Middle frontal gyrus (tissue), 1 donor: ENCODE measurements around the gene CDX2.
"Not testable (repeated sequence)": the region's sequence is repeated elsewhere in the genome, so short reads cannot be mapped to it uniquely, and the experiment has no call there.

ENCODE experiments used
- DNase-seq: peaks from one replicate; pipeline ENCODE4 v3.0.0-alpha.2; 2015; ENCODE audit warnings: low spot score; ENCODE audit errors: extremely low spot score

Gene CDX2

GRCh38 chr13:27965740-27966640 is 3.1 kb downstream of the CDX2 start:
- DNase-seq = no peak

DNA sequence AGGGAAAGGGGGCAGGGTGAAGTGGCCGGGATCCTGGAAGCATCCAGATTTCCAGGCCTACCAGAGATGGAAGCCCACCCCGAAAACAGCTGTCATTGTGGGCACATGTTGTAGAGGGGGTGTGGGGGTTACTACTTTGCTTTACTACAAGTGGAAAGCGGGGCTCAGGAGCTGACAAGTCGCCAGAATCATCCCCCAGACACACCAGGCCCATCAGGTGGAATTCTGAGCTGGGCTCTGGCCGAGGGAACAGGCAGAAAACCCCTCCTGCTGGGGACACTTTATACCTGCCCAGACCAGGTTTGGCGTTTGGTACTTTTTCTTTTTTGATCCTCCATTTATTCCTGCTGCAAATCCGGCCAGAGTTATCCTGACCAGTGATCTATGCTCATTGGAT is 3.8 kb downstream of the CDX2 start:
- DNase-seq = no peak

DNA sequence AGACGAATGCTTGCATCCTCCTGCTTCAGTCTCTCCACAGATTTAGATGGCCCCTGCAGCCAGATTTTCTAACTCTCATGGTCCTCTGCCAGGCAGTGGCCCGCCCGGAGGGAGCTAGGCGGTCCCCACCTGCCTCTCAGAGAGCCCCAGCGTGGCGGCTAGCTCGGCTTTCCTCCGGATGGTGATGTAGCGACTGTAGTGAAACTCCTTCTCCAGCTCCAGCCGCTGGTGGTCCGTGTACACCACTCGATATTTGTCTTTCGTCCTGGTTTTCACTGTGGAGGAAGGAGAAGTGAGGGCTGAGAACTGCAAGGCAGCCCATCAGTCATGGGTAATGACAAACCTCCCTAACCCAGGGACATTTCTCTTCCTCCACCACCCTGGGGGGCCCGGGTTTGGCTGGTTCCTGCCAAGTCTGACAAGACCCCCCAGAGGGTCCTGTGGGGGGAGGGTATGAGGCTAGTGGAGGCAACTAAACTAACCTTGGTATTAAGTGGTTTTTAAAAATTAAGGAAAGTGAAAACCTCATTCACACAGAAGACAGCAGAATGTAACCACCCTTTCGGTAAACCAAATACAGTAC is 4.3 kb downstream of the CDX2 start:
- no peak for DNase-seq

GRCh38 chr13:27964206-27964605 is 4.9 kb downstream of the CDX2 start:
- DNase-seq = not testable (repeated sequence)

DNA sequence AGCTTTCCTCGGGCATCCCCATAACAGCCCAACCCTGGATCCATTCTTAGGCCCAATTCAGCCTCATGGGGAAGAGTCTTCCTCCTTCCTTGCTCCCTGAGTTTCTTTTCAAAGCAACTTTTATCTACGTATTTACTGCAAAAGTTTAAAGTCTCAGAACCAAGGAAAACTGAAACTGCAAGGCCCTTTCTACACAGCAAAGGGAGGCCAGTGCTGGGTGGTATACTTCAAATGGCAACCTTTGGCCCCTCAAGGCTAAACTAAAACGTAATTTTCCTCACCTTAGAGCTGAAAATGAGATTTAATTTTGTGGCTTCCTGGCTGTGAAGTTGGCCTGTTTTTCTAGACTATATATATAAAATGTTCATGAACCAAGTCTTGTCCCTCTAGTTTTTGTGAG is 5.6 kb downstream of the CDX2 start:
- DNase-seq = no peak

DNA sequence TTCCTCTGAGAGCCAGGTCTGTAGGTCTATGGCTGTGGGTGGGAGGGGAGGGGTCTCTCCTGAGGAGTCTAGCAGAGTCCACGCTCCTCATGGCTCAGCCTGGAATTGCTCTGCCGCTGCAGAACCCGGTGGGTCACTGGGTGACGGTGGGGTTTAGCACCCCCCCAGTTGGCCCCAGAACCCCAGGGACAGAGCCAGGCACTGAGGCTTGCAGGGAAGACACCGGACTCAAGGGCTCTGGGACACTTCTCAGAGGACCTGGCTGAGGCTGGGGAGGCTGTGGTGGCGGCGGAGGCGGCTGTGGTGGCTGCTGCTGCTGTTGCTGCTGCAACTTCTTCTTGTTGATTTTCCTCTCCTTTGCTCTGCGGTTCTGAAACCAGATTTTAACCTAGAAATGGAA is 6.1 kb downstream of the CDX2 start:
- DNase-seq = no peak

GRCh38 chr13:27962128-27962841 is 6.8 kb downstream of the CDX2 start:
- DNase-seq = no peak

DNA sequence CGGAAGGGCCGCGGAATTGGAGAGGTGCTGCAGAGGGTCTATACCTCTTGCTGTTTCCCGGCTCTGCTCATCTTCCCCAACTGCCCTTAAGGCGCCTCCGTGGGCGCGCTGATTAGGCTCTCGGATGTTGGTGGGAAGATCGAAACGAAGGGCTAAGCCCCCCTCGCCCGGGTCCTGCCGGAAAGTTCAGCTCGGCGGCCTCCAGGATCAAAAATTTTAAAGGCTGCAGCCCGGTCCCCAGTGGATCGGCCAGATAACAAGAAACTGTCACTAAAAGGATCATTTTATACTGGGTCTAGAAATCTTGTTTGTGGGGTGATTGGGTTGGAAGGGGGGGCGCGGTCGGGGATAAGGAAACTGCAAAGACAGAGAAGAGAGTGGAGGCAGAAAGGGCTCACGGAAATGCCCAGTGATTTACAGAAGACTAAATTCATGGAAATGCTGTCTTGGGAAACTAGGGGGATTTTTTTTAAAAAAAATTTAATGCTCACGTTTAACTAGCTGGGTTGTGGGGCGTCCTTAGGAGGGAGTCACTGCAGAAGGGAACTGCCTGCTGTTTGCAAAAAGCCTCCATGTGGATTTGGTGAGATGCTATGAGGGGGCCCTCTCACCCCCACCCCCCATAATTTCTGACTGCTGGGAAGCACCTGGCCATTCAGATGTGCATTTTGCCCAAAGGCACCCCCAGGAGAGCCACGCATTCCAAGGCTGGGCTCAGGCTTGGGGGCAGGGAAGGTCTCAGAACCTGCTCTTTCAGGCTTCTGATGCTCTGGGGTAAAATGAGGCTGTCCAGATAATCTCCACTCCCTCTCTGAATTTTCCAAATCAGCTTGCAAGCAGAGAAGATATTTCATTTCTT is 7.7 kb downstream of the CDX2 start:
- no peak for DNase-seq

DNA sequence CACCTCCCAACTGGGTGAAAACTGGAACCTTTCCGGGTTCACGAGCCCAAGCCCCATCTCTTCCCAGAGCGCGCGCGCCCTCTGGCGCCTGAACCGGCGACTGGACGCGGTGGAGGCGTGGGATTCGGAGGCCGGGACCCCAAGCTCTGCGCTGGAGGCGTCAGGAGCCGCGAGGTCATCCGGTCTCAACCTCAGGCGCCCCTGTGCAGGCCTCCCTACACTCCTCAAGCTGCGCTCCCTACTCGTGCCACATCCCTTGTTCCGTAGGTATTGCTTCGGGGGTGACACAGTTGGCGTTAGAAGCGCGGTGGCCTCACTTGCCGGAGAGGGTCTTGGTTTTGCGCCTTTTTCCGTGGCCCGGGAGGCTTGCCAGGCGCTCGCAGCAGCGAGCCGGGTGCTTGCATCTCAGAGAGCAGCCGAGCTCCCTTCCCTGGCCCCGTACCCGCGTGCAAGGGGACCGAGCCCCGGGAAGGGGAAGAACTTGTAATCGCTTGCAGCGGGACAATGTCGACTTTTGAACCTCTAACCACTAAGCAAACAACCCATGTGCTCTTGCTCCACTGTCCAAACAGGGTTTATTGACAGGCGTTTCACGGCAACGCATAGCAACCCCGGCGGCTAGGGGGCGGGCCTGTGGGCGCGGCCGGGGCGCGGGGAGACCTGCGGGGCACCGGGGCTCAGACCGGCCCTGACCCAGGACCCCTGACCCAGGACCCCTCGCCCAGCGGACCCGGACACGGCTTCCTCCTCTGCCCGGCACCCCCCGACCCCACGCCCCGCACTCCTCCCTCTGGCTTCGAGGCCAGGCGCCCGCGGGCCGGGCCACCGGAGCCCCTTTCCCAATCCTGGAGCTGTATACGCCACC is 8.5 kb downstream of the CDX2 start:
- DNase-seq = no peak

GRCh38 chr13:27959976-27960361 is 9.1 kb downstream of the CDX2 start:
- DNase-seq = no peak

GRCh38 chr13:27956576-27957300 is 12.4 kb downstream of the CDX2 start:
- no peak for DNase-seq

DNA sequence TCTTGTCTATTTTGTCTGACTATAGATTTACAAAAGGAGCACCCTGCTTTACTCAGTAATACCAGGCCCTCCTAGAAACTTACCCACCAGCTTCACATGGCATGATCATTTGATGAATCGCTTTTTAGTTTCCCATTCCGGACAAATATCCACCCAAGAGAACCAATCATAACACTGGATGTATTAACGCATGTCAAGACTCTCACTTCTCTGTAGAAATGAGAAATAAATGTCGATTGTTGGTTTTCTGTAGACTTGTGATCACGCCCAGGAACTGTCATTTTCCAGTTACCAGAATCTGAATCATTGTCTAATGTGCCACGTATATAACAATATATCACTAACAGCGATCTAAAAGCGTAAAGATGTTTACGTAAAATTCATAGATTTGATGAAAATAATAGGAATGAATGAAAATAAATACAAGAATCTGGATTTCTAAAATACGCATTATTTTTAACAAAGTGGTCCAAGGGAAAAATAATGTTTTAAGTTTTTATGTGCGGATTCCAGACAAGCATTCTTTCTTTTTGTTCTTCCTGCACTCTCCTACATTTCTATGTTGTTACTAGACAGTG is 14.0 kb downstream of the CDX2 start:
- no peak for DNase-seq

DNA sequence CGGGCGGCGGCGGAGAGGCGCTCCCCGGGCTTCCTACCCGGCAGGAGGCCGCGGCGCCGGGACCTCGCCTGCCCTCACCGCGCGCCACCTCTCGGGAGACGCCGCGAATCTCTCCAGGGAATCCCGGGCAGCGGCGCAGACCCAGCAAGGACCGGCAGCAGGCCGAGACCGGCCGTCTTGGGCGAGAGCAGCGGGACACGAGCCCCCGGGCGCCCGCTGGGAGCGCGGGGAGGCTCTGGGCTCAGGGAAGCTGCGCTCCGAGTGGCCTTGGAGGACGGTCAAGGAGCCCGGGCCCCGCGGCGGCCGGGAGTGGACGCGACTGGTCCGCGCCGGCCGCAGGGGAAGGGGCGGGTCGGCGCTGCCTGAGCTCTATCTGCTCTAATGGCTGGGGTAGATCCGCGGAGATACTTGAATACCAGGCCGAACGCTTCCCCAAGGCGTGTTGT is 14.7 kb downstream of the CDX2 start:
- no peak for DNase-seq

- no peak for DNase-seq
These were observed 15.3 kb downstream of the CDX2 start for GRCh38 chr13:27953676-27954405.

- no peak for DNase-seq
These were observed 16.0 kb downstream of the CDX2 start for GRCh38 chr13:27952876-27953675.

DNA sequence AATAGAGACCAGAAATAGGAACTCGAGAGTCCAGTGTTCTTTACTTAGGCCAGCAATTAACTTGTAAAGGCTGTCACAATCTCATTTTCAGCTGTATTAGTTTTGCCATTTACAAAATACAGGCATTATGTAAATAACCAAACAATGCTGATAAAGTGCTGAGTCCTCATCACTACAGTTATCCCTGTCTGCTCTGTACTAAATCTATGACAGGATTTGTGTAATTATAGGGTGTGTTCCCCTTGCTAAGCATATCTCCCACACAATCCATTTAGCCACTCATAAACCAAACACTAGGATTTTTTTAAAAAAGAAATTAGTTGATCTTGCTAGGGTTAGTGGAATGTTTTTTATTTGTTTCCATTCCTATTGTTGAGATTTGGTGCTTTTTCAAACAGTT is 26.1 kb downstream of the CDX2 start:
- no peak for DNase-seq

DNA sequence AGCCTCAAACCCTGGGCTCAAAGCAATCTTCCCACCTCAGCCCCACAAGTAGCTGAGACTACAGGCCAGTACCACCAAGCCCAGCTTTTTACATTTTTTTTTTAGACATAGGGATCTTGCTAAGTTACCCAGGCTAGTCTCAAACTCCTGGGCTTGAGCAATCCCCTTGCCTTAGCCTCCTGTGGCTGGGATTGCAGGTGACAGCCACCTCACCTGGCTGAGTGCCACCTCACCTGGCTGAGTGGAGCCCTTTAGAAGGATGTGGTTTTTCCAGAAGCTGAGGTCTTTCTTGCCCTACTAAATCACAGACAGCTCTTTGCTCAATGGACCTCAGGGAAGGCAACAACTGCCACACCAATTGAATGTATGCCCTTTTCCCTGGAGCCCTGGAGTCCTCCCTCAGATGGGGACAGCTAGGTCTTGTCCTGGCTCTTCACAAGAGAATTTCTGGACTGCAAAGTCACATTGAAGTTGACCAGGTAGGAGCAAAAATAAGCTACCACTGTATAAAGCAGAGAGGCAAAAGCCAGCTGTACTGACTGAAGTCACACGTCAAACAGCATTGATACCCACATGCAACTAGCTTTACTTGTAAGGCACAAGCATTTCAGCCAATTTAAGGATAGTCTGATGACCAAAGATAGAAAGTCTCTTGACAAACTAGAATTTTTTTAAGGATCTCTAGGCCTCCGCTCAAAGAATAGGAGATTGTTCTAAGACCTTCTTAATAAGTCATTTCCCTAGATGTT is 35.4 kb downstream of the CDX2 start:
- no peak for DNase-seq
